Bronchial epithelial cell (primary cell): Measurements from ENCODE around the gene CFAP65. TPM values are rescaled to one million over a fixed set of nuclear protein-coding genes. Genes with fewer than 3 reads are reported as not detected.

Source experiments
- DNase-seq: peaks from one replicate; pipeline ENCODE4 v3.0.0-alpha.2; 2010; ENCODE audit warnings: low read depth
- FAIRE-seq: peaks from 2 replicates; lab custom pipeline; 2011; peaks lifted over from hg19 to GRCh38; lab: Jason Lieb, UNC
- H3K27me3 ChIP-seq: 2 replicates; pipeline ENCODE4 v1.5.1; 2011; ENCODE audit warnings: low read length; ENCODE audit not compliant: control insufficient read depth, insufficient read depth
- H3K36me3 ChIP-seq: 2 replicates; pipeline ENCODE4 v1.5.1; 2011; ENCODE audit warnings: low read length; ENCODE audit not compliant: control insufficient read depth, insufficient read depth
- H3K4me3 ChIP-seq: 2 replicates; pipeline ENCODE4 v1.5.1; 2011; ENCODE audit warnings: mild to moderate bottlenecking, low read depth, low read length, control low read depth
- CTCF ChIP-seq: IDR thresholded peaks from 2 replicates; pipeline ENCODE4 v1.5.1; 2011; ENCODE audit warnings: mild to moderate bottlenecking, moderate library complexity, low read length, control low read depth, inconsistent platforms; ENCODE audit not compliant: insufficient read depth, severe bottlenecking
- total RNA-seq: library from RNA; depleted of rRNA; stranded (reverse); fragments of >200 nt; gene quantifications from 2 replicates; pipeline ENCODE4 v1.2.1, GENCODE V29; 2014

The CFAP65 gene
- total RNA-seq, 1 donor from 2014 or later = not detected

- TF ChIP-seq CTCF = no peak
- Histone ChIP-seq H3K4me3 (peak overlapping the region; percentile 25), H3K36me3 (no peaks in the 10 kb centered on the region), H3K27me3 (peaks cover 11% of the 10 kb centered on the region)
- FAIRE-seq = no peak
- DNase-seq = no peak
These were observed 40.2 kb downstream of the CFAP65 start for GRCh38 chr2:219001100-219001576.

DNA sequence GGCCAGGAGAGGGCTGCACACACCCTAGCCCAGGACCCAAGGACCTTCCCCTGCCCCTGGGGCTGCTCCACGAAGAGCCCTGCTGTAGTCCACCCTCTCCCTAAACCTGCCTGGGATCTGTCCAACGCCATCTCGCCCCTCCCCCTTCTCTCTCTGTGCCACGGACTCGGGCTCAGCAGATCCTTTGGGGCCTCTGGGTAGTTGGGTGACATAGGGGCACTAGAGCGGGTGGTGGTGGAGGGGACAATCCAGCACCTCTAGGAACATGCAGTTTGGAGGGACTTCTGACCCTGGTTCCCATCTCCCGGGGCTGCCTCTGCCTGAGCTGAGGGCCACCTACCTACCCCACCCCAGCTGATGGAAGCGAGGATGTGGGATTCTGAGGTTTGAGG is 40.8 kb downstream of the CFAP65 start:
- Histone ChIP-seq H3K36me3 (no peaks in the 10 kb centered on the region), H3K4me3 (no peak overlapping the region), H3K27me3 (peaks cover 15% of the 10 kb centered on the region)
- DNase-seq (no peak), FAIRE-seq (no peak)
- no peak for TF ChIP-seq CTCF

- Histone ChIP-seq H3K4me3 (no peak overlapping the region), H3K36me3 (no peaks in the 10 kb centered on the region), H3K27me3 (peaks cover 20% of the 10 kb centered on the region)
- FAIRE-seq (no peak), DNase-seq (no peak)
- no peak for TF ChIP-seq CTCF
These were observed 41.3 kb downstream of the CFAP65 start for GRCh38 chr2:218999881-219000568.

GRCh38 chr2:218999021-218999880 is 42.1 kb downstream of the CFAP65 start:
- no peak overlapping the region for H3K4me3 ChIP-seq
- H3K27me3 ChIP-seq = peaks cover 24% of the 10 kb centered on the region
- no peaks in the 10 kb centered on the region for H3K36me3 ChIP-seq
- no peak for DNase-seq
- FAIRE-seq = no peak
- no peak for TF ChIP-seq CTCF

GRCh38 chr2:218998414-218999002 is 42.8 kb downstream of the CFAP65 start:
- Histone ChIP-seq H3K36me3 (no peaks in the 10 kb centered on the region), H3K4me3 (no peak overlapping the region), H3K27me3 (peaks cover 25% of the 10 kb centered on the region)
- TF ChIP-seq CTCF = no peak
- DNase-seq = peak; percentile 23
- FAIRE-seq = no peak
